Myocyte (in vitro differentiated cells): ENCODE results near the gene ETDA. TPM values are rescaled to one million over a fixed set of nuclear protein-coding genes. Genes with fewer than 3 reads are reported as not detected.
"Not testable (repeated sequence)": the region's sequence is repeated elsewhere in the genome, so short reads cannot be mapped to it uniquely, and the experiment has no call there.

Source experiments
- DNase-seq: peaks from one replicate; pipeline ENCODE4 v3.0.0-alpha.2; 2012; ENCODE audit warnings: low read depth
- polyA plus RNA-seq: library from polyadenylated mRNA; unstranded; fragments of >200 nt; gene quantifications from one replicate; pipeline ENCODE4 v1.2.1, GENCODE V29; 2012; ENCODE audit warnings: missing spikeins
- total RNA-seq: library from RNA; depleted of rRNA; stranded (reverse); fragments of >200 nt; gene quantifications from 2 replicates; pipeline ENCODE4 v1.2.3, GENCODE V29; 2014

ETDA gene
- total RNA-seq, result not detected in 2 replicates
- polyA plus RNA-seq, result not detected

DNA sequence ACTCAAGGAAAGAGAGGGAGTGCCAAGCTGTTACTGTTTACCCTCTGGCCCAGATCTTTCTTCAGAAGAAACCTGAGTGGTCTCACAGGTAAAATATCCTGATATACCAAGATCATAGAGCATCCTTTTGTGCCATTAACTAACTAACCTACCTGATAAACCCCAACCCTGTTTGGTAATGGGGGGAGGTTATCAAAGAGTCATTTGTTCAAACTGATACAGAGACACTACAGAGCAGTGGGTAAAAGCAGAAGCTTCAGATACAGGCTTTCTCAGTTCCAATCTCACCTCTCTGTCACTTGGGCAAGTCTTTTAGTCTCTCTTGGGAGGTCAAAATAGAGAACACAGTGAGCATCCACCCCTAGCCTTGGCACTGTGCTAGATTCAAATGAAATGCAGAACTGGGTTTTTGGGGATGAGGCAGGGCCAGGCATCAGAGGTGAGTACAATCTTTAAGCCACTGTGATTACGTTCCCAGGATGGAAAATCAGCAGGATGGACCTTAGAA, at the start of gene ETDA:
ETDA (plus strand) TSS at position 51 of the 508 bp plus-strand sequence. CDS start 1,216 bp downstream, outside the sequence.
- DNase-seq, result not testable (repeated sequence)

DNA sequence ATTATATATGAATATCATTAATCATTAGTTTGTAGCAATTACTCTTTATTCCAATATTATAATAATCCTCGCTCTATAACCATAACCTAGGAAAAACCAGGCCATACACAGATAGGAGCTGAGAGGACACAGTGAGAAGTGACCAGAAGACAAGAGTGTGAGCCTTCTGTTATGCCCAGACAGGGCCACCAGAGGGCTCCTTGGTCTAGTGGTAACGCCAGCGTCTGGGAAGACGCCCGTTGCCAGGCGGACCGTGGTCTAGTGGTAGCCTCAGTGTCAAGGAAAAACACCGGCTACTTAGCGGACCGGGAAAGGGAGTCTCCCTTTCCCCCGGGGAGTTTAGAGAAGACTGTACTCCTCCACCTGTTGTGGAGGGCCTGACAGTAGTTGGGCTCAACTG, 45.4 kb upstream of the ETDA start:
- DNase-seq, result peak; percentile 3

DNA sequence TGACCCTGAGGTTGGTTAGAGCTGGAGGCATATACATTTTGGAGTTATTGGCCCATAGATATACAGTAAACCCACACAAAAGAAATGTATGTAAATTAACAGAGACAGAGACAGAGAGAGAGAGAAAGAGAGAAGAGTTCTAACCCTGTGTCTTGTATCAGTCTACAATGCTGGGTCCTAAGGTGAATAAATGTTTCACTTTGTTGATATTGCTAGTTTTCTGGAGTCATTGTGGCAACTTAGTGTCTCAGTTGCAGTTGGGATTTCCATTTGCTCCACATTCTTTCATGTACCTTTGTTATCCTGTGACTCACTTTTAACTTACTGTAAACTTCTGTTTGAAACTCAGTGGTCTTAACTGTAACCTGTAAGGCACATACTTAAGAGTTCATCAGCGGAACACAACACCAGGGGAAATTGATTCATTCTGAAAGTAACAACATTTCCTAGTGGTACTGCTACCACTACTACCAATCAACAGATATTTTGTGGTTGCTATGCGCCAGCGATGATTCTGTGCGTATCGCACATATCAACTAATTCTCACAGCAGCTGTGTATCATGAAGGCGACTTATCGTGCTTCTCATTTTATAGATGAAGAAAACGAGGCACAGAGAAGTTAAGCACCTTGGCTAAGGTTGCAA, 38.5 kb upstream of the ETDA start:
- DNase-seq, result no peak

DNA sequence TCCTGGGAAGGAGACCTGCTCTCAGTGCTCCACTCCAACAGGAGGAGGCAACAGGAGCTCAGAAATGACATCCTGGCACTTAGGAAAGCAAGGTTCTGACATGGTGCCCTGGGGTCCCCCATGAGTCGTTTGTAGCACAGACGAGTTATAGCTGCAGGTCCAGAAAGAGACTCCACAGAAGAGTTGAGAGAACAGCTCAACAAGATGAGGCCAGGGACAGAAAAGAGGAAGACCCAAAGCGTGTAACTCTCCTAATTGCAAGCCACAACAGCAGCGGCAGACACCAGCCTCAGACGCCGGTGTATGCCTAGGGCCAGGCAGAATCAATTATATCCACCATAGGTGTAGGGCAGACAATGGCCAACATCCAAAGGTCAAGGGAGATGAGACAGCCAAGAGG, 5.9 kb upstream of the ETDA start:
- not testable (repeated sequence) for DNase-seq

DNA sequence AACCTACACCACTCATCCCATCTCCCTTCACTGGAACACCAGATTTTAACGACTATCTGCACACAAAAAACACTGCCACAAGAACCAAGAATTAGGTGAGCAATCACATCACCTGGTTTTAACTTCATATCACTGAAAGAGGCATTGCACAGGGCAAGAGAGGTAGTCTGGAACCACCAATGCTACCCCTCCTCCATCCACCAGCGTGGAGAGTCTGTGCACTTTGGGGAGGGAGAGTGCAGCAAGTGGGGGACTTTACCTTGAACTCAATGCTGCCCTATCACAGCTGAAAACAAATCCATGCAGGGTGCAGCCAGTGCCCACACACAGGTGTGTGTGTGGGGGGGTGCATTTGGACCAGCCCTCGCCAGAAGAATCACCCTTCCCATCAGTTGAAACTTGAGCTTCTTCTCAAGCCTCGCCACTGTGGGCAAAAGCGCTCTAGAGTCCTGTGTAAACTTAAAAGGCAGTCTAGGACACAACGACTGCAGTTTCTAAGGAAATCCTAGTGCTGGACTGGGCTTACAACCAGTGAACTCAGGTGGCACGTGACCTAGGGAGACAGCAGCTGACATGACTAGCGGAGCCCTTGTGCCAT, 4.3 kb downstream of the ETDA start:
- DNase-seq, result not testable (repeated sequence)

DNA sequence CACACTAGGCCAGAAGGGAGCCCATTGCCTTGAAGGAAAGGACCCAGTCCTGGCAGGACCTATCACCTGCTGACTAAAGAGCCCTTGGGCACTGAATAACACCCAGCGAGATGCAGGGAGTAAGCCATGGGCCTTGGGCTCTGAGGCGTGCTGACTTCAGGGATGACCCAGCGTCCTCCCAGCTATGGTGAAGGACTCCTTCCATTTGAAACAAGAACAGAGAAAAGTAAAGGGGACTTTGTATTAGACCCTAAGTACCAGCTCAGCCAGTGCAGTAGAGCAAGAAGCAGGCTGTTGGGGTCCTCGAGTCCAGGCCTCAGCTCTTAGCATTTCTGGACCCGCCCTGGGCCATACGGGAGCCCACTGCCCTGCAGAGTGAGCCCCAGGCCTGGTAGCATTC, 5.1 kb downstream of the ETDA start:
- no peak for DNase-seq

DNA sequence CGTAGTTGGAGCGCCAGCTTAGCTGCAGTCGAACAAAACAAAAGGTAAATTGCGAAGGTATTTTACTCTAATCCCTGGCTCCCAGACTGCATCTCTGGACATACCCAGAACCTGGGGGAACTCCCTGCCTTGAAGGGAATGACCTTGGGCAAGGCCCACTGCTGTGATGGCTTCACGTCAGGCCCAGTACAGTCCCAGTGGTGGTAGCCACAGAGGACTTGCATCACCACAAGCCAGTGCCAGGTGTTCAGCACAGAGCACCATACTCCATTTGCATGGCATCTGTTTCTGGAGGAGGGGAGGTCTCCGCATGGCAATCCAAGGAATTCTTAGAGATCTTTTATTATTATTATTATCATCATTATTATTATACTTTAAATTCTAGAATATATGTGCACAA, 5.6 kb downstream of the ETDA start:
- DNase-seq, result no peak

DNA sequence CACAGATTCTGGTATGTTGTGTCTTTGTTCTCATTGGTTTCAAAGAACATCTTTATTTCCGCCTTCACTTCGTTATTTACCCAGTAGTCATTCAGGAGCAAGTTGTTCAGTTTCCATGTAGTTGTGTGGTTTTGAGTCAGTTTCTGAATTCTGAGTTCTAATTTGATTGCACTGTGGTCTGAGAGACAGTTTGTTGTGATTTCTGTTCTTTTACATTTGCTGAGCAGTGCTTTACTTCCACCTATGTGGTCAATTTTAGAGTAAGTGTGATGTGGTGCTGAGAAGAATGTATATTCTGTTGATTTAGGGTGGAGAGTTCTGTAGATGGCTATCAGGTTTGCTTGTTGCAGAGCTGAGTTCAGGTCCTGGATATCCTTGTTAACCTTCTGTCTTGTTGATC, 9.1 kb downstream of the ETDA start:
- not testable (repeated sequence) for DNase-seq

DNA sequence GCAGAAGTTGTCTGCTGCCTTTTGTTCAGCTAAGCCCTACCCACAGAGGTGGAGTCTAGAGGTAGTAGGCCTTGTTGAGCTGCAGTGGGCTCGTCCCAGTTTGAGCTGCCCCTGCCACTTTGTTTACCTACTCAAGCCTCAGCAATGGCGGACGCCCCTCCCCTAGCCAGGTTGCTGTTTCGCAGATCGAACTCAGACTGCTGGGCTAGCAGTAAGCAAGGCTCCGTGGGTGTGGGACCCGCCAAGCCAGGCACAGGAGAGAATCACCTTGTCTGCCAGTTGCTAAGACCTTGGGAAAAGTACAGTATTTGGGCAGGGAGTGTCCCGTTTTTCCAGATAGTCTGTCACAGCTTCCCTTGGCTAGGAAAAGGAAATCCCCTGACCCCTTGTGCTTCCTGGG, 11.5 kb downstream of the ETDA start:
- DNase-seq, result not testable (repeated sequence)

DNA sequence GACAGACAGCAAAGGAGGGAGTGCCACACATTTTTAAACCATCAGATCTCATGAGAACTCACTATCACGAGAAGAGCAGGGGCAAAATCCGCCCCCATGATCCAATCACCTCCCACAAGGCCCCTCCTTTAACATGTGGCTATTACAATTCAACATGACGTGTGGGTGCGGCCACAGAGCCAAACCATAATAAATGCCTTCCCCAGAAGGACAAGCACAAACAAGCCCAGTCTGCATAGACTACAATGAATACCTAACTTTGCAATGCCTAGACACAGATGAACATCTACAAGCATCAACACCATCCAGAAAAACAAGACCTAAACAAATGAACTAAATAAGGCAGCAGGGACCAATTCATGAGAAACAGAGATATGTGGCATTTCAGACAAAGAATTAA, 12.3 kb downstream of the ETDA start:
- DNase-seq, result no peak

DNA sequence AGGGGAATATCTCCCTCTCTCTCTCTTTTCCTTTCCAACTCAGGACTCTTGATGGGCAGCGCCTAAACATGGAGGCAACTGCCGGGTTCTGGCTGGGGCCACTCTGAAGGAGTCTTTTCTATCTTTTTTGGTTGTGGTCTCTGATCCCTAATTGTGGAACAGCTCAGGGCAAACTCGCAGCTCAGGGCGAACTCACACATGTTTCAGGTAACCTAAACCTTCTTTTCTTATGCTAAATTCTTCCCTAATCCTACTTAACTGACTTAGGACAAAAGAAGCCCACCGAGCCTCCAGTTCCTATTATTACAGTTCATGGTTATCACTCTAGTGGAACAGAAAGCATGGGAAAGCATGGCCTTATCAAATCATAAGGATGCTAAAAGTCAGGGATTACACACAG, 21.3 kb downstream of the ETDA start:
- no peak for DNase-seq

DNA sequence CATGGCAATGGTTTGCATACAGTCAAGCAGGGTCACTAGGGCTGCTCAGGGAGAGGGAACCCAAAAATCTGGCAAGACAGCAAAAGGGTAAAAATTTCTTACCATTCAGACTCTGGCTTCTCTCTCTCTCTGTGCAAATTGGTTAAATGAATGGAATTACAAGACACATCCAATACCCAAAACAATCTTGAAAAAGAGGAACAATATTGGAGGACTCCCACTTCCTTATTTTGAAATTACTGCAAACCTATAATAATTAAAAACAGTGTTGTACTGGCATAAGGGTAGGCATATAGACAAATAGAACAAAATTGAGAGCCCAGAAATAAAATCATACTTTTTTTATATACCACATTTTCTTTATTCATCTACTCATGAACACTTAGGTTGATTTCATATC, 24.1 kb downstream of the ETDA start:
- no peak for DNase-seq

DNA sequence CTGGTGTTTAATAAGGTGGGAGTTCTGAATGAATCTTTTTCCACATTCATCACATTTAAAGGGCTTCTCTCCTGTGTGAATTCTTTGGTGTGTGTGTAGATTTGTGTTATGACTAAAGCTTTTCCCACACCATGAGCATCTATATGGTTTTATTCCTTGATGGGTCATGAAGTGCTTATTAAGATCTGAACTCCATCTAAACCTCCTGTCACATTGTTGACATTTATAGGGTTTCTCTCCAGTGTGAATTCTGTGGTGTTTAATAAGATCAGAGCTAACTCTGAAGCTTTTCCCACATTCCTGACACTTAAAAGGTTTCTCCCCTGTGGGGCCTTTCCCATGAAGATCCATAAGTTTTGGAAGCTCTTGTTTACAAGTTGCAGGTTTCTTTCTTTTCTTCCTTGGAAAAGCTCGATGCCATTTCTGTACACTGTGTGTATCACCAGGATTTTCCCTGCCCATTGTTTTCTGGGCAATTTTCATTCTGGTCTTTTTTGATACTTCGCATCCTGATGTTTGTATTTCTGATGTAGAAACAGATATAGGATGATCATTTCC, 35.5 kb downstream of the ETDA start:
- no peak for DNase-seq

DNA sequence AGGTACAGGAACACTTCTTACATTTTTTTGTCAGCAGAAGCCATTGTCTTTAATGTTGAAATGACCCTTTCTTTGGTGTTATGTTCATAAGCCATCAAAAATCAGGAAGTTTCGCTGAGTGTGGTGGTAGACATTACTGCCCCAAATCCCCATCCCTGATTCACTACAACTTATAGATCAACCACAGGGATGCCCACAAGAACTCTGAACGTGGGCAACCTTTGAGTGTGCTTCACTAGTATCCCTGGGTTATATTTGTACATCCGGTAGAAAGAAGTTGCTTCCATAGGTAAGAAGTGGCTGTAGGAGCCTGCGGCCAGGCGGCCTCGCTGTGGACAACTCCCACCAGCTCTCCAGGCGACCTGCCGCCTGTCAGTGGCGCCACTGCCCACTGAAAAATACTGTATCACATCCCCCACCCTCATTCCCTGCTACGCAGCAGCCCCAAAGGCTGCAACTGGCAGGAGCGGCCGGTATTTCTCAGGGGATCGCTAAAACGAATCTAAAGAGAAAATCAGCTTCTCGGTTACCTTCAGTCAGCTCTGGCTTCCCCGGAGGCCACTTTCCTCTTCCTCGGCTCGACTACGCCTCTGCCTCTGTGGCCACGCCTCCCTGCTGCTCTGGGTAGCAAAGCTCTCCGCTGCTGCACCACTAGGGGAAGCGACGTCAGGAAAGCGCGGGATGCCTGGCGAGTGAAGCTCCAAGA, 43.5 kb downstream of the ETDA start:
- DNase-seq, result no peak

DNA sequence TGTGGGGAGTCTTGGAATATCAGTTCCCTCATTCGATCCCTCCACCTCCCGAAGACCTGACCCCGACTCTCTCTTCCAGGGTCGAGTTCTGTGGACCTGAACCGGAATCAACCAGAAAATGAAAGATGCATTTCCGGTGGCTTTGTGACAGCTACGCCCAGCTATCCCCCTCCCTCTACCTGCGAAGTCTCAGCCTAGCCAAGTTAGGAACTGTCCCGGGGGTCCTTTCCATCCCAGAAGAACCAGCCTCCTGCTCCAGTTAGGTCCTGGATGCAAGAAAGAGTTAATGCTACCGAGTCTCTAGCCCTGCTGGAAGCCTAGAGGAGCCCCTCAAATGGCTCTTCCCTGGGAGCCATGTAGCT, 44.1 kb downstream of the ETDA start:
- no peak for DNase-seq

DNA sequence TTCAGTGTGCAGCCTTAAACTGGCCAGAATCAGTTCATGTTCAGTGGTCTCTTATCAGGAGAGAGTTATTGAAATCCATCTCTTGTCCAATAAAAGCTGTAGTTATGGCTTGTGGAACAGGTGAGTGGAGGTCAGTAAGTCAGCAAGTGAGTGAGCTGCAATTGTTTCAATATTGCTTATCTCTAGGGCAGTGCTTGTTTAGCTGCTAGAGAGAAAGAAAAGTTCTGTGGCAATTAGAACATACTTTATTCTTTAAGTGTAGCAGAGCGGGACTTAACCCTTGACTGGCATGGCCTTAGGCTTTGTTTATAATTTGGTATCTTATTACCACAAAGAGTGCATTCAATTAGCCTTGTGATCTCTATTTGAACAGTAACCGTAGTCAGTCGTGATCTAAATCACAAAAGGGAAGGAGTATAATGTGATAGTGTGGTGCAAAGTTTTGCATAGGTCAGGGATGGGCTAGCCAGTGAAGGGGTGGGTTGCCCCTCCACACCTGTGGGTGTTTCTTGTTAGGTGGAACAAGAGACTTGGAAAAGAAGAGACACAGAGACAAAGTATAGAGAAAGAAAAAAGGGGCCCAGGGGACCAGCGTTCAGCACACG, 50.5 kb downstream of the ETDA start:
- no peak for DNase-seq

Other genes with a start within 250 kb of the ETDA start
- 12.1 and 20.9 TPM in 2 replicates for gene RTL8B, start 229.5 kb upstream of the ETDA start, total RNA-seq
- gene RTL8C, start 219.7 kb upstream of the ETDA start, total RNA-seq, result 152 and 179 TPM in 2 replicates
- gene RTL8A, start 199.9 kb upstream of the ETDA start, total RNA-seq, result 12.0 and 28.3 TPM in 2 replicates
- gene SMIM10L2B, start 153.3 kb upstream of the ETDA start, total RNA-seq, result 0.40 and 0.68 TPM in 2 replicates
- gene ETDB, start 131.5 kb upstream of the ETDA start, total RNA-seq, result not detected in 2 replicates
- gene CT55, start 80.7 kb upstream of the ETDA start, total RNA-seq, result not detected in 2 replicates
- gene ETDC, start 57.4 kb downstream of the ETDA start, total RNA-seq, result not detected in 2 replicates
- gene ZNF75D, start 92.0 kb downstream of the ETDA start, total RNA-seq, result 5.9 and 6.0 TPM in 2 replicates
- 12.1 and 14.2 TPM in 2 replicates for gene ZNF449, start 92.7 kb downstream of the ETDA start, total RNA-seq
- 0.08 and 0.26 TPM in 2 replicates for gene SMIM10L2A, start 169.9 kb downstream of the ETDA start, total RNA-seq